A549 (cell line): Measurements from ENCODE around the gene EXOSC5. TPM values are rescaled to one million over a fixed set of nuclear protein-coding genes. Genes with fewer than 3 reads are reported as not detected.

Experiments
- ATAC-seq, 2 experiments: fragments of 200-7000 bp in 1 of 2; fragments of >200 bp in 1 of 2; cut with Nextera tagmentation in 1 of 2; cut with Tn5 transposase in 1 of 2; 3 replicates each; pipeline versions ENCODE4 v1.8.0 to v1.9.1; 2018 to 2020; ENCODE audit warnings: mild to moderate bottlenecking in 1 of 2, moderate library complexity in 1 of 2
- CTCF ChIA-PET: fragments of 300-600 bp; sonication (Branson Sonifier 250); formaldehyde crosslinking; extraction: SDS; loops from one replicate; lab custom pipeline; 2021; ENCODE audit warnings: antibody characterized with exemption, inconsistent platforms; lab: Yijun Ruan, JAX
- POLR2A ChIA-PET: fragments of 350-600 bp; formaldehyde crosslinking; extraction: SDS; loops from one replicate; lab custom pipeline; 2021; ENCODE audit warnings: antibody characterized with exemption, inconsistent platforms; lab: Yijun Ruan, JAX
- DNase-seq, 2 experiments: peaks; one replicate each; pipeline versions ENCODE4 v3.0.0 to v3.0.0-alpha.2; 2011 to 2016; ENCODE audit warnings: low read depth in 1 of 2, low spot score in 1 of 2
- FAIRE-seq: peaks from 2 replicates; lab custom pipeline; 2011; peaks lifted over from hg19 to GRCh38; lab: Jason Lieb, UNC
- H3K27ac ChIP-seq, 2 experiments: fragments of >200 bp; sonication (Bioruptor Twin); formaldehyde crosslinking; 3 replicates each; pipeline ENCODE4 v1.5.1; 2016 to 2017
- H3K4me1 ChIP-seq: fragments of >200 bp; sonication (Bioruptor Twin); formaldehyde crosslinking; 3 replicates; pipeline ENCODE4 v1.6.1; 2016
- H3K4me2 ChIP-seq: fragments of >200 bp; sonication (Bioruptor Twin); formaldehyde crosslinking; 3 replicates; pipeline ENCODE4 v1.6.1; 2016
- H3K4me3 ChIP-seq: fragments of >200 bp; sonication (Bioruptor Twin); formaldehyde crosslinking; 3 replicates; pipeline ENCODE4 v1.5.1; 2016
- H3K9me3 ChIP-seq: fragments of >200 bp; sonication (Bioruptor Twin); formaldehyde crosslinking; 3 replicates; pipeline ENCODE4 v1.6.1; 2016
- CBX8 ChIP-seq: fragments of 200-600 bp; sonication (generic); IDR thresholded peaks from 2 replicates; pipeline ENCODE4 v1.6.1; 2016
- CEBPB ChIP-seq, 2 experiments: fragments of >200 bp in 1 of 2; sonication (Bioruptor Twin) in 1 of 2; formaldehyde crosslinking in 1 of 2; IDR thresholded peaks; 2 replicates each; pipeline ENCODE4 v1.6.1; 2012 to 2016
- EHF ChIP-seq: fragments of 250-450 bp; sonication (Bioruptor Pico); IDR thresholded peaks from 2 replicates; pipeline ENCODE4 v1.5.0; 2020; ENCODE audit warnings: mild to moderate bottlenecking
- EP300 ChIP-seq, 2 experiments: fragments of >200 bp; sonication (Bioruptor Twin); formaldehyde crosslinking; IDR thresholded peaks; 2 replicates in 1 of 2; 3 replicates in 1 of 2; pipeline ENCODE4 v1.6.1; 2016 to 2017
- FOSL2 ChIP-seq, 2 experiments: fragments of 450-650 bp in 1 of 2; fragments of >200 bp in 1 of 2; sonication (Bioruptor Twin) in 1 of 2; formaldehyde crosslinking; IDR thresholded peaks; 2 replicates each; pipeline versions ENCODE4 v1.5.0 to v1.6.1; 2016 to 2020; ENCODE audit warnings: mild to moderate bottlenecking in 1 of 2, moderate library complexity in 1 of 2
- GATA3 ChIP-seq: IDR thresholded peaks from 2 replicates; pipeline ENCODE4 v1.6.1; 2012; ENCODE audit warnings: borderline replicate concordance
- HDAC2 ChIP-seq: fragments of 200-600 bp; sonication (generic); IDR thresholded peaks from 2 replicates; pipeline ENCODE4 v1.6.1; 2016
- JUN ChIP-seq, 2 experiments: fragments of >200 bp; sonication (Bioruptor Twin); formaldehyde crosslinking; IDR thresholded peaks; 2 replicates in 1 of 2; 3 replicates in 1 of 2; pipeline ENCODE4 v1.6.1; 2016 to 2017
- JUNB ChIP-seq: fragments of >200 bp; sonication (Bioruptor Twin); formaldehyde crosslinking; IDR thresholded peaks from 2 replicates; pipeline ENCODE4 v1.6.1; 2016
- KDM1A ChIP-seq: fragments of 200-600 bp; sonication (generic); IDR thresholded peaks from 2 replicates; pipeline ENCODE4 v1.6.1; 2016; ENCODE audit warnings: low read depth, mild to moderate bottlenecking
- MYC ChIP-seq: IDR thresholded peaks from 2 replicates; pipeline ENCODE4 v1.6.1; 2012; ENCODE audit warnings: mild to moderate bottlenecking, inconsistent platforms, low read length, improper control_type of control experiment, borderline replicate concordance
- NR3C1 ChIP-seq: fragments of >200 bp; sonication (Bioruptor Twin); formaldehyde crosslinking; IDR thresholded peaks from 3 replicates; pipeline ENCODE4 v1.6.1; 2017
- RAD21 ChIP-seq, 2 experiments: fragments of >200 bp in 1 of 2; sonication (Bioruptor Twin) in 1 of 2; formaldehyde crosslinking in 1 of 2; IDR thresholded peaks in 1 of 2; conservative IDR thresholded peaks in 1 of 2; 2 replicates in 1 of 2; 3 replicates in 1 of 2; pipeline ENCODE4 v1.6.1; 2012 to 2018; ENCODE audit warnings: inconsistent platforms in 1 of 2
- RFX5 ChIP-seq: fragments of 450-650 bp; IDR thresholded peaks from 2 replicates; pipeline ENCODE4 v1.7.1; 2014; ENCODE audit warnings: antibody characterized with exemption, mild to moderate bottlenecking, moderate library complexity
- RNF2 ChIP-seq: fragments of 200-600 bp; sonication (generic); IDR thresholded peaks from 2 replicates; pipeline ENCODE4 v1.6.1; 2016; ENCODE audit warnings: low read depth, mild to moderate bottlenecking, antibody characterized with exemption, moderate library complexity, borderline replicate concordance
- WGBS: methylation state at CpG from one replicate; pipeline ENCODE4 v1.1.6; 2017; ENCODE audit errors: missing lambda C conversion rate; 5-methylcytosine and 5-hydroxymethylcytosine counted together
- polyA plus RNA-seq, 4 experiments: library from polyadenylated mRNA; depleted of rRNA in 3 of 4; stranded (reverse); fragments of >200 nt; fragmentation: RNase III in 1 of 4; extraction: RNeasy Plus Mini Kit Qiagen cat#74134 plus additional on column Dnase treatment in 1 of 4; gene quantifications; 2 replicates in 3 of 4; 3 replicates in 1 of 4; pipeline ENCODE4 v1.2.3, GENCODE V29; 2011 to 2017
- TF ChIP-seq, protein P1 (sequence below): IDR thresholded peaks from 2 replicates; pipeline ENCODE4 v1.6.1; 2012
- TF ChIP-seq, protein P2 (sequence below): IDR thresholded peaks from 2 replicates; pipeline ENCODE4 v1.6.1; 2012; ENCODE audit warnings: low read depth, borderline replicate concordance
- TF ChIP-seq, protein P3 (sequence below): fragments of >200 bp; sonication (Bioruptor Twin); formaldehyde crosslinking; IDR thresholded peaks from 3 replicates; pipeline ENCODE4 v1.5.1; 2016

The EXOSC5 gene
- polyA plus RNA-seq, 2 of the 4 experiments (the other 2 are of a cell fraction): 63.7 to 109 TPM

GRCh38 chr19:41367848-41368301, 29.3 kb downstream of the EXOSC5 start:
- FAIRE-seq (peak; percentile 93), ATAC-seq (peak; percentile 55; a peak in 5 of 6 replicates), DNase-seq (peak; percentile 71 to 77)
- H3K27ac ChIP-seq: peak overlapping the region; percentile 66 to 86
- H3K4me2 ChIP-seq: peak overlapping the region; percentile 60
- 13% methylated on average over 6 of the region's 6 CpGs for WGBS
- ChIA-PET CTCF (interaction anchor here (0.7 to 13.8 kb wide), 15 partner anchors 9 to 733 kb away, joined by 3 to 197 read pairs (median 4); partner anchors contain the start of genes TGFB1 and TMEM91), POLR2A (interaction anchor here (1.0 to 1.2 kb wide), 2 partner anchors 20 to 72 kb away, joined by 4 read pairs; partner anchors contain the start of gene DMAC2)
- peaks cover 44% of the 10 kb centered on the region for H3K4me1 ChIP-seq
- no peak overlapping the region for H3K4me3 ChIP-seq
- TF ChIP-seq RAD21 (conservative IDR thresholded peaks at IDR 0.05 in 1 of 2, IDR thresholded peaks at IDR 0.05 in 1 of 2) (0 out of 5 replicates have a peak, but pooled peaks of 1 of the 2 experiments have one; percentile 7), EHF (CRISPR knock-in tag) (no peak), JUN (IDR thresholded peaks at IDR 0.05) (0 out of 5 replicates have a peak, but pooled peaks of 1 of the 2 experiments have one; percentile 40), FOSL2 (IDR thresholded peaks at IDR 0.05) (peak; percentile 29; the same call in 1 of the 2 replicates), FOSL2 (CRISPR knock-in tag; IDR thresholded peaks at IDR 0.05) (peak; percentile 77), EP300 (IDR thresholded peaks at IDR 0.05) (0 out of 5 replicates have a peak, but pooled peaks of 1 of the 2 experiments have one; percentile 20), NR3C1 (no peak), CEBPB (IDR thresholded peaks at IDR 0.05) (0 out of 4 replicates have a peak, but pooled peaks of 1 of the 2 experiments have one; percentile 4), RNF2 (no peak), GATA3 (peak; percentile 95)
- TF ChIP-seq, protein P1, sequence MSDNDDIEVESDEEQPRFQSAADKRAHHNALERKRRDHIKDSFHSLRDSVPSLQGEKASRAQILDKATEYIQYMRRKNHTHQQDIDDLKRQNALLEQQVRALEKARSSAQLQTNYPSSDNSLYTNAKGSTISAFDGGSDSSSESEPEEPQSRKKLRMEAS: peak; percentile 75
- TF ChIP-seq, protein P2, sequence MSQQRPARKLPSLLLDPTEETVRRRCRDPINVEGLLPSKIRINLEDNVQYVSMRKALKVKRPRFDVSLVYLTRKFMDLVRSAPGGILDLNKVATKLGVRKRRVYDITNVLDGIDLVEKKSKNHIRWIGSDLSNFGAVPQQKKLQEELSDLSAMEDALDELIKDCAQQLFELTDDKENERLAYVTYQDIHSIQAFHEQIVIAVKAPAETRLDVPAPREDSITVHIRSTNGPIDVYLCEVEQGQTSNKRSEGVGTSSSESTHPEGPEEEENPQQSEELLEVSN: 0 out of 2 replicates have a peak, but pooled peaks have one; percentile 34
- H3K9me3 ChIP-seq: no peaks in the 10 kb centered on the region

- no peak for ATAC-seq
These were observed 31.1 kb downstream of the EXOSC5 start for GRCh38 chr19:41366089-41366488.

More at GRCh38 chr19:41366089-41366488, 31.1 kb downstream of the EXOSC5 start:
- ChIA-PET CTCF (interaction anchor here (0.7 to 13.8 kb wide), 11 partner anchors 11 to 204 kb away, joined by 3 to 197 read pairs (median 11); partner anchors contain the start of genes CCDC97, DMAC2, TGFB1 and TMEM91), POLR2A (interaction anchor here (0.6 to 4.5 kb wide), 3 partner anchors 9 to 73 kb away, joined by 3 to 96 read pairs (median 51); partner anchors contain the start of genes DMAC2 and TGFB1)
- Histone ChIP-seq H3K9me3 (no peaks in the 10 kb centered on the region), H3K27ac (peak overlapping the region in 1 of 2 experiments; percentile 86; a peak in 3 of 6 replicates), H3K4me2 (0 out of 3 replicates have a peak overlapping the region, but pooled peaks have one; percentile 3), H3K4me1 (peaks cover 51% of the 10 kb centered on the region), H3K4me3 (no peak overlapping the region)
- DNase-seq (peak; percentile 70 to 78), FAIRE-seq (no peak)
- TF ChIP-seq RAD21 (conservative IDR thresholded peaks at IDR 0.05 in 1 of 2, IDR thresholded peaks at IDR 0.05 in 1 of 2) (0 out of 5 replicates have a peak, but pooled peaks of 1 of the 2 experiments have one; percentile 29), EHF (CRISPR knock-in tag) (no peak), CEBPB (IDR thresholded peaks at IDR 0.05) (no peak), MYC (no peak), KDM1A (no peak), CBX8 (no peak), HDAC2 (no peak), JUNB (no peak), RFX5 (no peak)
- TF ChIP-seq, protein P3, sequence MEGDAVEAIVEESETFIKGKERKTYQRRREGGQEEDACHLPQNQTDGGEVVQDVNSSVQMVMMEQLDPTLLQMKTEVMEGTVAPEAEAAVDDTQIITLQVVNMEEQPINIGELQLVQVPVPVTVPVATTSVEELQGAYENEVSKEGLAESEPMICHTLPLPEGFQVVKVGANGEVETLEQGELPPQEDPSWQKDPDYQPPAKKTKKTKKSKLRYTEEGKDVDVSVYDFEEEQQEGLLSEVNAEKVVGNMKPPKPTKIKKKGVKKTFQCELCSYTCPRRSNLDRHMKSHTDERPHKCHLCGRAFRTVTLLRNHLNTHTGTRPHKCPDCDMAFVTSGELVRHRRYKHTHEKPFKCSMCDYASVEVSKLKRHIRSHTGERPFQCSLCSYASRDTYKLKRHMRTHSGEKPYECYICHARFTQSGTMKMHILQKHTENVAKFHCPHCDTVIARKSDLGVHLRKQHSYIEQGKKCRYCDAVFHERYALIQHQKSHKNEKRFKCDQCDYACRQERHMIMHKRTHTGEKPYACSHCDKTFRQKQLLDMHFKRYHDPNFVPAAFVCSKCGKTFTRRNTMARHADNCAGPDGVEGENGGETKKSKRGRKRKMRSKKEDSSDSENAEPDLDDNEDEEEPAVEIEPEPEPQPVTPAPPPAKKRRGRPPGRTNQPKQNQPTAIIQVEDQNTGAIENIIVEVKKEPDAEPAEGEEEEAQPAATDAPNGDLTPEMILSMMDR: peak; percentile 26; the same call in 2 of the 3 replicates
- 96% methylated on average over 1 of the region's 1 CpG for WGBS
